K562 (cell line): Measurements from ENCODE around the gene HDAC2. TPM values are rescaled to one million over a fixed set of nuclear protein-coding genes. Genes with fewer than 3 reads are reported as not detected.

Experiments used
- ATAC-seq: fragments of 200-7000 bp; cut with Tn5 transposase; 3 replicates; pipeline ENCODE4 v1.9.1; 2020; ENCODE audit warnings: moderate library complexity
- BruUV-seq: library from RNA; stranded (reverse); fragments of 400-500 nt; replicated peaks from 2 replicates; lab custom pipeline; 2021; lab: Mats Ljungman, UMichigan
- CTCF ChIA-PET: fragments of 300-600 bp; formaldehyde crosslinking; extraction: SDS; loops from one replicate; lab custom pipeline; 2021; ENCODE audit warnings: low intra/inter-chr PET ratio; lab: Yijun Ruan, JAX
- POLR2A ChIA-PET: fragments of 300-600, 350-650 bp; sonication (Branson Sonifier 250); formaldehyde crosslinking; extraction: SDS; loops from one replicate; lab custom pipeline; 2021; ENCODE audit warnings: antibody characterized with exemption, inconsistent platforms; lab: Yijun Ruan, JAX
- DNase-seq, 4 experiments: peaks; one replicate each; pipeline versions ENCODE4 v3.0.0 to v3.0.0-alpha.2; 2011 to 2018; ENCODE audit warnings: low spot score in 3 of 4, mixed read lengths in 3 of 4; ENCODE audit errors: extremely low read depth in 1 of 4
- FAIRE-seq: peaks from 2 replicates; lab custom pipeline; 2011; peaks lifted over from hg19 to GRCh38; lab: Jason Lieb, UNC
- H2AFZ ChIP-seq: 2 replicates; pipeline ENCODE4 v1.6.0; 2011; ENCODE audit warnings: low read depth, low read length, control low read depth, inconsistent platforms
- H3K27ac ChIP-seq: fragments of 200-600 bp; 3 replicates; pipeline ENCODE4 v1.8.0; 2011; ENCODE audit warnings: low read depth, mild to moderate bottlenecking, control low read depth, inconsistent platforms, low read length, moderate library complexity, mixed read lengths; ENCODE audit errors: extremely low read depth
- H3K27me3 ChIP-seq, 2 experiments: fragments of 300-600 bp in 1 of 2; 2 replicates in 1 of 2; 3 replicates in 1 of 2; pipeline versions ENCODE4 v1.6.0 to v1.8.0; 2011; ENCODE audit warnings: inconsistent platforms in 2 of 2, low read length in 2 of 2, mild to moderate bottlenecking in 1 of 2, mixed read lengths in 1 of 2, moderate library complexity in 1 of 2; ENCODE audit not compliant: control insufficient read depth in 2 of 2, insufficient read depth in 2 of 2
- H3K36me3 ChIP-seq: fragments of 300-600 bp; 3 replicates; pipeline ENCODE4 v1.8.0; 2011; ENCODE audit warnings: mild to moderate bottlenecking, low read length, inconsistent platforms; ENCODE audit not compliant: control insufficient read depth, insufficient read depth
- H3K4me1 ChIP-seq, 2 experiments: fragments of 200-600 bp in 1 of 2; replicated peaks in 1 of 2; 2 replicates in 1 of 2; 3 replicates in 1 of 2; pipeline versions ENCODE4 v1.5.1 to v1.8.0; 2011; ENCODE audit warnings: inconsistent platforms in 2 of 2, low read length in 2 of 2, mild to moderate bottlenecking in 1 of 2, mixed read lengths in 1 of 2, moderate library complexity in 1 of 2; ENCODE audit not compliant: control insufficient read depth in 2 of 2, insufficient read depth in 2 of 2
- H3K4me2 ChIP-seq: 2 replicates; pipeline ENCODE4 v1.6.1; 2011; ENCODE audit warnings: low read length, control low read depth, inconsistent platforms, mixed read lengths; ENCODE audit not compliant: insufficient read depth
- H3K4me3 ChIP-seq: fragments of 200-600 bp; sonication (generic), shearing (Covaris generic); 2 replicates; pipeline ENCODE4 v1.5.1; 2016; ENCODE audit warnings: control low read depth, inconsistent platforms
- H3K79me2 ChIP-seq: fragments of 200-600 bp; 3 replicates; pipeline ENCODE4 v1.8.0; 2011; ENCODE audit warnings: low read length, inconsistent platforms; ENCODE audit not compliant: control insufficient read depth, insufficient read depth
- H3K9ac ChIP-seq, 2 experiments: 2 replicates each; pipeline versions ENCODE4 v1.6.0 to v1.6.1; 2011; ENCODE audit warnings: low read depth in 2 of 2, low read length in 2 of 2, control low read depth in 1 of 2, inconsistent platforms in 1 of 2, mild to moderate bottlenecking in 1 of 2, mixed read lengths in 1 of 2; ENCODE audit not compliant: insufficient read depth in 1 of 2
- H3K9me1 ChIP-seq: one replicate; pipeline ENCODE4 v1.6.0; 2011; ENCODE audit warnings: inconsistent platforms, mild to moderate bottlenecking, low read length, moderate library complexity; ENCODE audit not compliant: control insufficient read depth, insufficient read depth
- H3K9me3 ChIP-seq: replicated peaks from 2 replicates; pipeline ENCODE4 v1.5.1; 2011; ENCODE audit warnings: low read depth, low read length, inconsistent platforms; ENCODE audit not compliant: control insufficient read depth, insufficient read depth
- H4K20me1 ChIP-seq: replicated peaks from 2 replicates; pipeline ENCODE4 v1.6.1; 2011; ENCODE audit warnings: low read length, inconsistent platforms, mixed read lengths; ENCODE audit not compliant: control insufficient read depth, insufficient read depth
- CREB1 ChIP-seq, 2 experiments: sonication (generic) in 1 of 2; formaldehyde crosslinking in 1 of 2; IDR thresholded peaks; 2 replicates each; pipeline versions ENCODE4 v1.6.1 to v1.8.0; 2012 to 2022; ENCODE audit warnings: inconsistent platforms in 1 of 2, mild to moderate bottlenecking in 1 of 2, missing genetic modification reagents in 1 of 2, moderate library complexity in 1 of 2
- ESRRB ChIP-seq: fragments of 250-450 bp; sonication (Bioruptor Pico); IDR thresholded peaks from 2 replicates; pipeline ENCODE4 v1.5.0; 2020; ENCODE audit warnings: mild to moderate bottlenecking, moderate library complexity, borderline replicate concordance
- GATAD2A ChIP-seq: fragments of 450-650 bp; IDR thresholded peaks from 2 replicates; pipeline ENCODE4 v1.6.1; 2017
- MIER1 ChIP-seq: fragments of 450-650 bp; IDR thresholded peaks from 2 replicates; pipeline ENCODE4 v1.6.1; 2016; ENCODE audit warnings: antibody characterized with exemption, mild to moderate bottlenecking, low read depth
- MYNN ChIP-seq, 2 experiments: sonication (generic); formaldehyde crosslinking in 1 of 2; IDR thresholded peaks; 2 replicates each; pipeline versions ENCODE4 v1.5.0 to v1.6.1; 2016 to 2020; ENCODE audit warnings: antibody characterized with exemption in 1 of 2, missing genetic modification reagents in 1 of 2
- NCOA4 ChIP-seq: fragments of 450-650 bp; IDR thresholded peaks from 2 replicates; pipeline ENCODE4 v1.6.1; 2018; ENCODE audit warnings: mild to moderate bottlenecking; ENCODE audit not compliant: partially characterized antibody
- PCBP2 ChIP-seq: fragments of 200-400 bp; formaldehyde crosslinking; IDR thresholded peaks from 2 replicates; pipeline ENCODE4 v1.6.1; 2018; ENCODE audit warnings: low read length, low read depth, mild to moderate bottlenecking, moderate library complexity; ENCODE audit not compliant: poor library complexity, severe bottlenecking
- RBBP5 ChIP-seq: fragments of 200-600 bp; sonication (generic); IDR thresholded peaks from 2 replicates; pipeline ENCODE4 v1.6.1; 2012; ENCODE audit warnings: borderline replicate concordance, mild to moderate bottlenecking, low read length, control low read depth, inconsistent platforms; ENCODE audit not compliant: insufficient read depth, poor library complexity, severe bottlenecking
- SAP30 ChIP-seq: fragments of 200-600 bp; sonication (generic); IDR thresholded peaks from 2 replicates; pipeline ENCODE4 v1.6.1; 2012; ENCODE audit warnings: borderline replicate concordance, low read depth, mild to moderate bottlenecking, moderate library complexity, low read length, control low read depth, inconsistent platforms; ENCODE audit not compliant: insufficient read depth, poor library complexity, severe bottlenecking
- SNRNP70 ChIP-seq: fragments of 200-400 bp; formaldehyde crosslinking; optimal IDR thresholded peaks from 2 replicates; pipeline ENCODE3; 2017; ENCODE audit warnings: low read depth, low read length
- ZNF134 ChIP-seq: fragments of 250-450 bp; sonication (Bioruptor Pico); conservative IDR thresholded peaks from 2 replicates; pipeline ENCODE4 v1.4.0; 2020
- WGBS: fragments of 100-300 bp; shearing (Covaris generic); methylation state at CpG from one replicate; pipeline ENCODE4 v1.1.6; 2016; ENCODE audit warnings: low coverage, mixed read lengths; ENCODE audit not compliant: insufficient coverage; ENCODE audit errors: missing lambda C conversion rate; 5-methylcytosine and 5-hydroxymethylcytosine counted together
- in situ Hi-C: fragments of 300-500 bp; cut with MboI; formaldehyde crosslinking; loops from 4 replicates; pipeline ENCODE4 v1.15.0; 2018; ENCODE audit warnings: inconsistent platforms, mixed read lengths
- intact Hi-C: fragments of 100-400 bp; cut with micrococcal nuclease; formaldehyde crosslinking; loops from 2 replicates; pipeline ENCODE4 v1.14.2; 2022
- polyA plus RNA-seq, 8 experiments: library from polyadenylated mRNA; depleted of rRNA in 4 of 8; stranded (reverse) in 5 of 8; unstranded in 3 of 8; fragments of >200 nt; fragmentation: Nextera tagmentation in 2 of 8; fragmentation: Illumina TruSeq in 1 of 8; extraction: Ambion mirVana in 2 of 8; extraction: Trizol in 1 of 8; gene quantifications; 2 replicates each; pipeline versions ENCODE4 v1.2.1 to v1.2.3, GENCODE V29; 2011 to 2014; ENCODE audit warnings: inconsistent platforms in 1 of 8, missing spikeins in 1 of 8
- total RNA-seq, 7 experiments: library from RNA; depleted of rRNA in 6 of 7; stranded (reverse); fragments of >200 nt in 6 of 7; fragmentation: Illumina TruSeq in 2 of 7; extraction: Trizol in 2 of 7; gene quantifications; 2 replicates each; pipeline versions ENCODE4 v1.2.1 to v1.2.3, GENCODE V29; 2011 to 2021; ENCODE audit warnings: low replicate concordance in 1 of 7
- TF ChIP-seq, protein P1 (sequence below), 2 experiments: IDR thresholded peaks; 2 replicates each; pipeline ENCODE4 v1.6.1; 2012; ENCODE audit warnings: improper control_type of control experiment in 2 of 2, low read depth in 2 of 2, low read length in 2 of 2, borderline replicate concordance in 1 of 2
- TF ChIP-seq, protein P2 (sequence below): fragments of 450-650 bp; IDR thresholded peaks from 2 replicates; pipeline ENCODE4 v1.6.1; 2018; ENCODE audit not compliant: partially characterized antibody

Gene HDAC2
- total and polyA plus RNA-seq, 9 of the 15 experiments (the other 6 are each of a cell fraction or from before 2014, with no cell fraction given), result 67.0 to 277 (median 151) TPM

DNA sequence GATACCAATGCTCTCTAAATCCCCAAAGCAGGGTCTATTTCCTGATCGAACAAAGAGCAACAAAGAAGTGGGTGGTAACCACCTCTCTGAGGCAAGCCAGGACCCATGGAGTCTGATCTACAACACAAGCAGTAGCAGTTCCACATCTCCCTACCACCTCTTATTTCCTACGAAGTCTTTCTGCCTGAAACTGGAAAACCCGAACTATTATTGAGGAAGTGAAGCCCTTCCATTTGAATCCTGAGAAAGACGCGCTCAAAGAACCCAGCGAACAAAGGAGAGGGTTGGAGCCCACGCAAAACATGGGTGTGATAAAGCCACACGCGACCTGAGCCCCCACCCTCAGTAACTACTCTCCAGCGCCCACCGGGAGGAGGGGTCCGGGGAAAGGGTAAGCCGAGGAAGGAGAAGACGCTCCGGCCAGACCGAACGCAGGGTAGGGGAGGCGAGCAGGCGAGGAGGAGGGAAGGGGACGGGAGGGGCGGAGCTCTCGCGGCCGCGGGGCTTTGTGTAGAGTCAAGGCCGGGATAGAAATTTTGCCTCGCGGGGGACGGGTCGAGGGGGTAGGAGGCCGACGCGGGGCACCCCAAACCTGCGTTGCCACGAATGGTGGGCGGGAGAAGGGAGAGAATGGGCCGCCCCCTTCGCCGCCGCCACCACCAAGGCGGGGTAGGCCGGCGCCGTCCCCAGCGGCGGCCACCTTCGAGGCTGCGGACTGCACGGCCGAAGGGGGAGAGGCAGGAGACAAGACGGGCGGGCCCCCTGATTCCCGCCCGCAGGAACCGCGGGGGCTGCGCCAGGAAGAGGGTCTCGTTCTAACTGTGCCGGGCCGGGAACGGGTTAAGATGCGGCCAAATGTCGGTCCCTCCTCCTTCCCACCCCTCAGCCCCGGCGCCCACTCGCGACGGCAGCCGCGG, 802 bp downstream of the HDAC2 start:
- no peaks in the 10 kb centered on the region for H3K9me3 ChIP-seq
- under 1% methylated on average over 13 of the region's 70 CpGs for WGBS
- FAIRE-seq (peak; percentile 15), DNase-seq (peak; percentile 57 to 71 (median 64)), ATAC-seq (peak; percentile 79)
- ChIA-PET POLR2A (interaction anchor here (0.6 to 2.7 kb wide), 4 partner anchors 10 to 1577 kb away, joined by 4 to 14 read pairs (median 4); no protein-coding TSS in a partner anchor), CTCF (interaction anchor here (0.6 kb wide), 1 partner anchor 1927 kb away, joined by 3 read pairs; no protein-coding TSS in a partner anchor)
- H3K9ac ChIP-seq, result peak overlapping the region; percentile 86 to 93
- H2AFZ ChIP-seq, result peak overlapping the region; percentile 99
- BruUV-seq, result no TSS peak
- no peaks in the 10 kb centered on the region for H3K9me1 ChIP-seq
- intact Hi-C loops (no loop called here), in situ Hi-C loops (no loop called here)
- no peaks in the 10 kb centered on the region for H3K27me3 ChIP-seq
- peaks cover 64% of the 10 kb centered on the region for H3K79me2 ChIP-seq
- H3K4me3 ChIP-seq, result peak overlapping the region; percentile 78
- H3K36me3 ChIP-seq, result peaks cover 10% of the 10 kb centered on the region; the same call in 1 of the 3 replicates
- peak overlapping the region; percentile 92 for H3K27ac ChIP-seq
- peak overlapping the region; percentile 89 for H3K4me2 ChIP-seq
- peaks cover 5 to 10% of the 10 kb centered on the region in 2 experiments; a peak in 4 of 5 replicates for H3K4me1 ChIP-seq
- peaks cover 6% of the 10 kb centered on the region for H4K20me1 ChIP-seq
- TF ChIP-seq MIER1, result peak; percentile 61; the same call in 1 of the 2 replicates
- no peak for TF ChIP-seq ZNF134 (CRISPR knock-in tag)
- no peak for TF ChIP-seq PCBP2
- TF ChIP-seq MYNN (IDR thresholded peaks at IDR 0.05), result no peak
- TF ChIP-seq MYNN (CRISPR knock-in tag; IDR thresholded peaks at IDR 0.05), result no peak
- peak; percentile 85 for TF ChIP-seq RBBP5
- no peak for TF ChIP-seq ESRRB
- TF ChIP-seq SAP30, result peak; percentile 33
- TF ChIP-seq GATAD2A, result no peak
- no peak for TF ChIP-seq CREB1 (IDR thresholded peaks at IDR 0.05)
- TF ChIP-seq CREB1 (CRISPR knock-in tag; IDR thresholded peaks at IDR 0.05), result 0 out of 2 replicates have a peak, but pooled peaks have one; percentile 18
- no peak for TF ChIP-seq SNRNP70
- TF ChIP-seq, protein P1, sequence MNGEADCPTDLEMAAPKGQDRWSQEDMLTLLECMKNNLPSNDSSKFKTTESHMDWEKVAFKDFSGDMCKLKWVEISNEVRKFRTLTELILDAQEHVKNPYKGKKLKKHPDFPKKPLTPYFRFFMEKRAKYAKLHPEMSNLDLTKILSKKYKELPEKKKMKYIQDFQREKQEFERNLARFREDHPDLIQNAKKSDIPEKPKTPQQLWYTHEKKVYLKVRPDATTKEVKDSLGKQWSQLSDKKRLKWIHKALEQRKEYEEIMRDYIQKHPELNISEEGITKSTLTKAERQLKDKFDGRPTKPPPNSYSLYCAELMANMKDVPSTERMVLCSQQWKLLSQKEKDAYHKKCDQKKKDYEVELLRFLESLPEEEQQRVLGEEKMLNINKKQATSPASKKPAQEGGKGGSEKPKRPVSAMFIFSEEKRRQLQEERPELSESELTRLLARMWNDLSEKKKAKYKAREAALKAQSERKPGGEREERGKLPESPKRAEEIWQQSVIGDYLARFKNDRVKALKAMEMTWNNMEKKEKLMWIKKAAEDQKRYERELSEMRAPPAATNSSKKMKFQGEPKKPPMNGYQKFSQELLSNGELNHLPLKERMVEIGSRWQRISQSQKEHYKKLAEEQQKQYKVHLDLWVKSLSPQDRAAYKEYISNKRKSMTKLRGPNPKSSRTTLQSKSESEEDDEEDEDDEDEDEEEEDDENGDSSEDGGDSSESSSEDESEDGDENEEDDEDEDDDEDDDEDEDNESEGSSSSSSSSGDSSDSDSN (IDR thresholded peaks at IDR 0.05; ENCODE audit: borderline replicate concordance in 1 of 2, low read depth in 2 of 2, low read length in 2 of 2), result peak in 1 of 2 experiments; percentile 41; a peak in 1 of 4 replicates
- TF ChIP-seq, protein P2, sequence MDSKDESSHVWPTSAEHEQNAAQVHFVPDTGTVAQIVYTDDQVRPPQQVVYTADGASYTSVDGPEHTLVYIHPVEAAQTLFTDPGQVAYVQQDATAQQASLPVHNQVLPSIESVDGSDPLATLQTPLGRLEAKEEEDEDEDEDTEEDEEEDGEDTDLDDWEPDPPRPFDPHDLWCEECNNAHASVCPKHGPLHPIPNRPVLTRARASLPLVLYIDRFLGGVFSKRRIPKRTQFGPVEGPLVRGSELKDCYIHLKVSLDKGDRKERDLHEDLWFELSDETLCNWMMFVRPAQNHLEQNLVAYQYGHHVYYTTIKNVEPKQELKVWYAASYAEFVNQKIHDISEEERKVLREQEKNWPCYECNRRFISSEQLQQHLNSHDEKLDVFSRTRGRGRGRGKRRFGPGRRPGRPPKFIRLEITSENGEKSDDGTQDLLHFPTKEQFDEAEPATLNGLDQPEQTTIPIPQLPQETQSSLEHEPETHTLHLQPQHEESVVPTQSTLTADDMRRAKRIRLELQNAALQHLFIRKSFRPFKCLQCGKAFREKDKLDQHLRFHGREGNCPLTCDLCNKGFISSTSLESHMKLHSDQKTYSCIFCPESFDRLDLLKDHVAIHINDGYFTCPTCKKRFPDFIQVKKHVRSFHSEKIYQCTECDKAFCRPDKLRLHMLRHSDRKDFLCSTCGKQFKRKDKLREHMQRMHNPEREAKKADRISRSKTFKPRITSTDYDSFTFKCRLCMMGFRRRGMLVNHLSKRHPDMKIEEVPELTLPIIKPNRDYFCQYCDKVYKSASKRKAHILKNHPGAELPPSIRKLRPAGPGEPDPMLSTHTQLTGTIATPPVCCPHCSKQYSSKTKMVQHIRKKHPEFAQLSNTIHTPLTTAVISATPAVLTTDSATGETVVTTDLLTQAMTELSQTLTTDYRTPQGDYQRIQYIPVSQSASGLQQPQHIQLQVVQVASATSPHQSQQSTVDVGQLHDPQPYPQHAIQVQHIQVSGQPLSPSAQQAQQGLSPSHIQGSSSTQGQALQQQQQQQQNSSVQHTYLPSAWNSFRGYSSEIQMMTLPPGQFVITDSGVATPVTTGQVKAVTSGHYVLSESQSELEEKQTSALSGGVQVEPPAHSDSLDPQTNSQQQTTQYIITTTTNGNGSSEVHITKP, result peak; percentile 39
- TF ChIP-seq NCOA4, result no peak
